ENCODE measurements around the gene SORCS1. TPM values are rescaled to one million over a fixed set of nuclear protein-coding genes. Genes with fewer than 3 reads are reported as not detected.

SORCS1 gene
- polyA plus RNA-seq, 1 donor = 6.5 TPM

DNA sequence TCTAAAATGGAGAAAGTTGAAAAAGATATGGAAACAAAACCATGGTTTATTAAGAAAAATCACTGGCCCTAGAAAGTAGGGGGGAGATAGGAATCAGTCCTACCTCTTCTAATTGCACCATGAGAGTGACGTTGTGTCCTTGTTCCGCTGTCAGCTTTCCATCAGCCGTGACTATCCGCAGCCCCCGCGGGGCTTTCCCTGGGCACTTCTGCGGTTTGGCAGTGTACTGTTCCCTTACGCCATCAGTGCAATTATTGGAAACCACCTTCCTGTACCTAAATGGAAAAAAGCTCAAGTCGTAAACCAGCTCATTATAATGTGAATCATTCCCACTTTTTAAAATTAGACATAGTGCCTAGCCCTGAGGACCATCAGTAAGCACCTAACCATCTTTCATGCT is 512.2 kb downstream of the SORCS1 start:
- no peak overlapping the region for H3K27ac ChIP-seq (ENCODE audit: low read length)
- H3K36me3 ChIP-seq (ENCODE audit: control insufficient read depth, insufficient read depth, low read length) = no peaks in the 10 kb centered on the region
- no CpG with 5 or more reads among the region's 9 CpGs for WGBS (ENCODE audit: insufficient coverage, low lambda C conversion rate)
- no peaks in the 10 kb centered on the region for H3K27me3 ChIP-seq (ENCODE audit: control insufficient read depth, insufficient read depth, low read length)
- H3K9me3 ChIP-seq (ENCODE audit: control insufficient read depth, low read depth, low read length) = no peaks in the 10 kb centered on the region
- H3K4me3 ChIP-seq (ENCODE audit: low read length) = no peak overlapping the region
- no peaks in the 10 kb centered on the region for H3K4me1 ChIP-seq (ENCODE audit: control insufficient read depth, insufficient read depth, low read length)
- no peak for DNase-seq

GRCh38 chr10:106648534-106649481 is 515.7 kb downstream of the SORCS1 start:
- no peaks in the 10 kb centered on the region for H3K9me3 ChIP-seq (ENCODE audit: control insufficient read depth, low read depth, low read length)
- no peak overlapping the region for H3K4me3 ChIP-seq (ENCODE audit: low read length)
- H3K27ac ChIP-seq (ENCODE audit: low read length) = no peak overlapping the region
- WGBS (ENCODE audit: insufficient coverage, low lambda C conversion rate) = no CpG with 5 or more reads among the region's 14 CpGs
- DNase-seq = no peak
- no peaks in the 10 kb centered on the region for H3K36me3 ChIP-seq (ENCODE audit: control insufficient read depth, insufficient read depth, low read length)
- no peaks in the 10 kb centered on the region for H3K27me3 ChIP-seq (ENCODE audit: control insufficient read depth, insufficient read depth, low read length)
- H3K4me1 ChIP-seq (ENCODE audit: control insufficient read depth, insufficient read depth, low read length) = no peaks in the 10 kb centered on the region

- Histone ChIP-seq H3K27ac (ENCODE audit: low read length) (no peak overlapping the region), H3K9me3 (ENCODE audit: control insufficient read depth, low read depth, low read length) (no peaks in the 10 kb centered on the region), H3K4me1 (ENCODE audit: control insufficient read depth, insufficient read depth, low read length) (no peaks in the 10 kb centered on the region), H3K27me3 (ENCODE audit: control insufficient read depth, insufficient read depth, low read length) (no peaks in the 10 kb centered on the region), H3K36me3 (ENCODE audit: control insufficient read depth, insufficient read depth, low read length) (no peaks in the 10 kb centered on the region), H3K4me3 (ENCODE audit: low read length) (no peak overlapping the region)
- WGBS (ENCODE audit: insufficient coverage, low lambda C conversion rate) = no CpG with 5 or more reads among the region's 1 CpG
- no peak for DNase-seq
These were observed 521.0 kb downstream of the SORCS1 start for GRCh38 chr10:106643473-106643872.

DNA sequence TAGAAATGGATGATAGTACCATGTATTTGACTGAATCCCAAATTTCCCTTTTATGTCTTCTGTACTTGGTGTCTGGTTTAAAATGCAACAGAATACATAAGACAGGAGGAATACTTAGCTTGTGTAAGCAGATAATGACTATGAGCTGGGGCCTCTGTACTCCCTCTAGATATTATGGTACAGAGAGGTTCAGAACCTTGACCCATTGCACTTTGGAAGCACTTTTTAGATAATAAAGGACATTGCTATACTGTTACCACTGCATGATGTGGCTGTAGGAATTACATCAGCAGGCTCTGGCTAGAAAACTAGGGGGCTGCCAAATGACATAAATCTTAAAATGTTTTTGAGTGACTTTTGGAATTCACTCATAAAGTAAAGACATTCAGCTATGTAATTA is 526.6 kb downstream of the SORCS1 start:
- peak; percentile 32 to 61 for DNase-seq
- Histone ChIP-seq H3K4me1 (ENCODE audit: control insufficient read depth, insufficient read depth, low read length) (no peaks in the 10 kb centered on the region), H3K27ac (ENCODE audit: low read length) (no peak overlapping the region), H3K36me3 (ENCODE audit: control insufficient read depth, insufficient read depth, low read length) (no peaks in the 10 kb centered on the region), H3K4me3 (ENCODE audit: low read length) (no peak overlapping the region), H3K27me3 (ENCODE audit: control insufficient read depth, insufficient read depth, low read length) (no peaks in the 10 kb centered on the region), H3K9me3 (ENCODE audit: control insufficient read depth, low read depth, low read length) (no peaks in the 10 kb centered on the region)

GRCh38 chr10:106636766-106637491 is 527.6 kb downstream of the SORCS1 start:
- Histone ChIP-seq H3K36me3 (ENCODE audit: control insufficient read depth, insufficient read depth, low read length) (no peaks in the 10 kb centered on the region), H3K27ac (ENCODE audit: low read length) (no peak overlapping the region), H3K27me3 (ENCODE audit: control insufficient read depth, insufficient read depth, low read length) (no peaks in the 10 kb centered on the region), H3K4me1 (ENCODE audit: control insufficient read depth, insufficient read depth, low read length) (no peaks in the 10 kb centered on the region), H3K9me3 (ENCODE audit: control insufficient read depth, low read depth, low read length) (no peaks in the 10 kb centered on the region), H3K4me3 (ENCODE audit: low read length) (no peak overlapping the region)
- WGBS (ENCODE audit: insufficient coverage, low lambda C conversion rate) = 70% methylated on average over 2 of the region's 4 CpGs
- no peak for DNase-seq

GRCh38 chr10:106635947-106636346 is 528.6 kb downstream of the SORCS1 start:
- no peaks in the 10 kb centered on the region for H3K4me1 ChIP-seq (ENCODE audit: control insufficient read depth, insufficient read depth, low read length)
- DNase-seq = no peak
- no peaks in the 10 kb centered on the region for H3K27me3 ChIP-seq (ENCODE audit: control insufficient read depth, insufficient read depth, low read length)
- no peaks in the 10 kb centered on the region for H3K36me3 ChIP-seq (ENCODE audit: control insufficient read depth, insufficient read depth, low read length)
- no peak overlapping the region for H3K4me3 ChIP-seq (ENCODE audit: low read length)
- 100% methylated on average over 2 of the region's 6 CpGs for WGBS (ENCODE audit: insufficient coverage, low lambda C conversion rate)
- H3K9me3 ChIP-seq (ENCODE audit: control insufficient read depth, low read depth, low read length) = no peaks in the 10 kb centered on the region
- H3K27ac ChIP-seq (ENCODE audit: low read length) = no peak overlapping the region

DNA sequence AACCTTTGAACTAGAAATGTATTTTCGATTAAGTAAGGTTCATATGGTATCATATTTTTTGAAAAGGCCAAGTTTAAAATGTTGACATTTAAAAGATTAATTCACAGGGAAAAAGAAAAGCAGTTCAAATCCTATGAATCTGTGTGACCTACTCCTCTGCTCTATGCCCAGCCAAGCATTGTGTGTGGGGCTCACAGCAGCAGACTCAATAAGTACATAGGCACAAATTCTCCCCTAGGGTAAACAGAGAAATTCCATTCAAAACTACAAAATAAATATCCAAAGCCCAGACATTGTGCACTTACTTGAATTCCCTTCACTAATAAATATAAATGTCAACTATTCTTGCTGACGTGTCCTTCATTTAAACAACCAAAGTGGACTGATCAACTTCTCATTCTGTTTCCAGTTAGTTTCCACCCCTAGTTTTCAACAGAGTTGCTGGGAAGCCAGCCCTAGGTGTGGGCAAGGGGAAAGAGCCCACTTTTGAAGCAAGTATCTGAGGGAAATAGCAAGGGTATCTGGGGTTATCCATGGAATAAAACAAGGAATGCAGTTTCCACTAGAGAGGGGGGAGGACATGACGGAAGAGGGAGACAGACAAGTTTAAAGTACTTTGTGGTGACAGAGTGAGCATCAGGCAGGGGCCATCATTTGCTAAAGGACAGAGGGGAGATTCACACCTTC is 533.3 kb downstream of the SORCS1 start:
- WGBS (ENCODE audit: insufficient coverage, low lambda C conversion rate) = 17% methylated on average over 1 of the region's 3 CpGs
- Histone ChIP-seq H3K4me3 (ENCODE audit: low read length) (no peak overlapping the region), H3K4me1 (ENCODE audit: control insufficient read depth, insufficient read depth, low read length) (no peaks in the 10 kb centered on the region), H3K27ac (ENCODE audit: low read length) (no peak overlapping the region), H3K9me3 (ENCODE audit: control insufficient read depth, low read depth, low read length) (no peaks in the 10 kb centered on the region), H3K27me3 (ENCODE audit: control insufficient read depth, insufficient read depth, low read length) (no peaks in the 10 kb centered on the region), H3K36me3 (ENCODE audit: control insufficient read depth, insufficient read depth, low read length) (no peaks in the 10 kb centered on the region)
- DNase-seq = no peak

DNA sequence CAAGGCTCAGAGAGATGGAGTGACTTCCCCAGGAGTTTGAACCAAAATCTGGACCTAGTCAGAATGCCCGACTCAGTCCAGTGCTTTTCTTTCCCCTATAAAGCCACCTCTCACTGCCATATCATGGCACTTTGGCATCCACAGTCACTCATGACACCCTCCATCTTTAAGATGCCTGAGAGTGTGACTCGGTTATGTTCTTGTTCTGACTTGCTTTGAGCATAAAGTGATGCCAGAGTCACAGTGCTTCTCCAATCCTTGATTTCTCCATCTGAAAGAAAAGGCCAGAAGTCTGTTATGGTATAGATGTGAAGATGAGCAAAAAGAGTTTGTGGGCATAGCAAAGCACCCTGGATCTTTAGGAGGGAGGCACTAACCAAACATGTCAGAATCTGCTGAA is 538.1 kb downstream of the SORCS1 start:
- no peak for DNase-seq
- H3K36me3 ChIP-seq (ENCODE audit: control insufficient read depth, insufficient read depth, low read length) = no peaks in the 10 kb centered on the region
- no peaks in the 10 kb centered on the region for H3K9me3 ChIP-seq (ENCODE audit: control insufficient read depth, low read depth, low read length)
- no peak overlapping the region for H3K27ac ChIP-seq (ENCODE audit: low read length)
- no peaks in the 10 kb centered on the region for H3K4me1 ChIP-seq (ENCODE audit: control insufficient read depth, insufficient read depth, low read length)
- no peak overlapping the region for H3K4me3 ChIP-seq (ENCODE audit: low read length)
- no peaks in the 10 kb centered on the region for H3K27me3 ChIP-seq (ENCODE audit: control insufficient read depth, insufficient read depth, low read length)
- no CpG with 5 or more reads among the region's 2 CpGs for WGBS (ENCODE audit: insufficient coverage, low lambda C conversion rate)

DNA sequence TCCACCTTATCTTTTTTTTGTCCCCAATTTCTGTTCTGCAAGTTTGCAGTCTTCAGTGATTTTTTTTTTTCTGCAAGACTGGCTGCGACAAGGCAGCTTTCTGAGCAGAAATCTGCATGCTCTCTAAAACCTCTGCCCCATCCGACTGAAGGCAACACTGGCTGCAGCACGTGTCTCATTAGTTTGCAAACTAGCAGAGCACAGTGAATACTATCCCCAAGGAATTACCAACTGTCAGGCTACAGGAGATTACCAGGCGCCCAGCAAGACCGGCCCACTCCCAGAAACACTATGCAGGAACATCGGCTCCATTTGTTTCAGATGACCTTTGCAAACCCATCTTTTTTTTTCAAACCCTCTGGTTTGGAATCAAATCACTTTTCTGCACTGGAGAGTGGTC is 538.8 kb downstream of the SORCS1 start:
- 100% methylated on average over 1 of the region's 6 CpGs for whole genome bisulfite sequencing (ENCODE audit: insufficient coverage, low lambda C conversion rate)

DNA sequence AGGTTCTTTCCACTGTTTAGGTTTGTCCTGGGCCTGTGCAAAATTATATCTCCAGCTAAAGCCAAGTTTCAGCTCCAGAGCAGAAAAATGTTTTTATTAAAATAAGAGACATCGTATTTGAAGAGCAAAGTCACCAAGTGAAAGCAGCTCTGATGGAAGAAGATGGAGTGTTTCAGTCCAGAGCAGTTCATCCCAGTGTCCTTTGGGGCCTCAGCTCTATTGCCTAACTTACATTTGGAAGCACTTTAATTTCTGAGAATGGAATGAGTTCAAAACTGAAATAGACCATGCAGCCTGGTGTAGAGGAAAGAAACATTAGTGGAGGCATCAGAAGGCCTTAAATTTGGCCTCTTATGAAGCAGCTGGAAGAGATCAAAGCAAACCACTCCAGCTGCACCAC is 545.2 kb downstream of the SORCS1 start:
- H3K4me3 ChIP-seq (ENCODE audit: low read length) = no peak overlapping the region
- no peaks in the 10 kb centered on the region for H3K4me1 ChIP-seq (ENCODE audit: control insufficient read depth, insufficient read depth, low read length)
- H3K27ac ChIP-seq (ENCODE audit: low read length) = no peak overlapping the region
- H3K36me3 ChIP-seq (ENCODE audit: control insufficient read depth, insufficient read depth, low read length) = no peaks in the 10 kb centered on the region
- WGBS (ENCODE audit: insufficient coverage, low lambda C conversion rate) = no CpG with 5 or more reads among the region's 1 CpG
- H3K27me3 ChIP-seq (ENCODE audit: control insufficient read depth, insufficient read depth, low read length) = no peaks in the 10 kb centered on the region
- no peaks in the 10 kb centered on the region for H3K9me3 ChIP-seq (ENCODE audit: control insufficient read depth, low read depth, low read length)
- no peak for DNase-seq

More for the DNA sequence above, 538.8 kb downstream of the SORCS1 start:
- no peaks in the 10 kb centered on the region for H3K4me1 ChIP-seq (ENCODE audit: control insufficient read depth, insufficient read depth, low read length)
- H3K27ac ChIP-seq (ENCODE audit: low read length) = no peak overlapping the region
- H3K4me3 ChIP-seq (ENCODE audit: low read length) = no peak overlapping the region
- no peaks in the 10 kb centered on the region for H3K36me3 ChIP-seq (ENCODE audit: control insufficient read depth, insufficient read depth, low read length)
- no peaks in the 10 kb centered on the region for H3K27me3 ChIP-seq (ENCODE audit: control insufficient read depth, insufficient read depth, low read length)
- H3K9me3 ChIP-seq (ENCODE audit: control insufficient read depth, low read depth, low read length) = no peaks in the 10 kb centered on the region
- DNase-seq = no peak
